Measurements from ENCODE around the gene ARHGEF19.
"Not testable (repeated sequence)": the region's sequence is repeated elsewhere in the genome, so short reads cannot be mapped to it uniquely, and the experiment has no call there.

ARHGEF19 gene

DNA sequence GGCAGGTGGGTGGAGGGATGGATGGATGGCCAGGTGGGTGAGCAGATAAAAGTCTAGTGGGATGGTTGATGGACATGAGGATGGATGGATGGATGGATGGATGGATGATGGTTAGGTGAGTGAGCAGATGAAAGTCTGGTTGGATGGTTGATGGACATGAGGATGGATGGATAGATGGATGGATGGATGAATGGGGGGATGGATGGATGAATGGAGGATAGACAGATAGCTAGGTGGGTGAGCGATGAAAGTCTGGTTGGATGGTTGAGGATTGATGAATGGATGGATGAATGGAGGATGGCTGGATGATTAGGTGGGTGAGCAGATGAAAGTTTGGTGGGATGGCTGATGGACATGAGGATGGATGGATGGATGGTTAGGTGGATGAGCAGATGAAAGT lies 9.0 kb upstream of the ARHGEF19 start:
- no peak for DNase-seq (ENCODE audit: low spot score)

GRCh38 chr1:16219968-16220500 lies 7.6 kb upstream of the ARHGEF19 start:
- DNase-seq (ENCODE audit: low spot score) = no peak

- no peak for DNase-seq (ENCODE audit: low spot score)
Measured at GRCh38 chr1:16218674-16219071, 6.2 kb upstream of the ARHGEF19 start.

DNA sequence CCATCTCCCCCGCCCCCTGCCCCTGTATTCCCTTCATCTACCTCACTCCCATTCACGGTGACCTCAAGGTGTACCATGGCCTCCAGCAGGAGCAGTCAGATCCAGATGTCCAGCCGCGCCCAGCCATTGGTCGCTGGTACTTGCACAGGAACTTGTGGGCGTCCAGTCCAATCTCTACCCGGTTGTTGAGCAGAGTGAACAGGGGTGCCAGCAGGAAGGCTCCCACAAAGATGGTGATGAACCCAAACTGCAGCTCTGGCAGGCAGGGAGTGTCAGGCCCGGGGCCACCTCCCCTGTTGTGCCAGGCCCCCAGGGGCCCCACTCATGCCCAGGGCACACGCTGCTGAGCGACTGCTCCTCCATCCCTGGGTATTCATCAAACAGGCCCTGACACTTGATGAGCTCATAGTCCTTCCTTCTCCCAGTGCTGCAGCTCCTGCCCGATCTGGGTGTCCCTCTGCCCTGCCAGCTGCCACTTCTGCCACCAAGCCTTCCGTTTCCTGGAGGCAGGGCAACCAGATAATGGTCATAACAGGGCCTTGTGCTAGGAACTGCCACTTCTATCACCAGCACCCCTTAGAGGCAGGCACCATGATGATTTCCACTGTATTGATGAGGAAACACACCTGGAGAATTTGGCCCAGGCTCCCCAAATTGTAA lies 5.7 kb upstream of the ARHGEF19 start:
- DNase-seq (ENCODE audit: low spot score) = no peak

DNA sequence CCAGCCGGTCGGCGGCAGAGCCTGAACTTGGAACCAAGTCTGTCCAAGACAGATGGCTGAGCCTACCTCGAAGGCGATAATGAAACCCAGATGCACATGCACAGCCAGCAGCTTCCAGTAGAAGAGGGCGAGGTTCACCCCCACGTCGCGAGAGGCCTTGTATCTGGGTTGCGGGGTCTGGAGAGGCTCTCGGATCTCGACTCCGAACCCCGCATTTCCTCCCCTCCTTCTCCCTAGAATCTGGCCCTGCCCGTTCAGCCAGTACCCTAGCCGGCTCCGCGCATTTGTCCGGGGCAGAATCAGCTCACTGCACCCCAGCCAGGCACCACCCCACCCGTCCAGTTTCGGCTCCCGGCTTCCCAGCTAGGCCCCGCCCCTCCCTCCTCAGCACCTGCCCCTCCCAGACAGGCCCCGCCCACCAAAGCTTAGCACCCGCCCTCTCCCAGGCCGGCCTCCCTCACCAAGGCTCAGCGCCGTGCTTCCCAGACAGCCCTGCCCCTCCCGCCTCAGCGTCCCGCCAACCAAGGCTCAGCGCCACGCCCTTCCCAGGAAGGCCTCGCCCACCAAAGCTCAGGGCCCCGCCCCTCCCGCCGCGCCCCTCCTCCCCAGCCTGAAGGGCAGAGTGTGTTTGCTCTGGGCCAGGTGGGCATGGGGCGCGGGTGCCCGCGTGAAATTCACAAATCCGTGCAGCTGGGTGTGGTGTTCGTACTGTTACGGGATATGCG lies 4.8 kb upstream of the ARHGEF19 start:
- DNase-seq (ENCODE audit: low spot score) = peak; percentile 96

GRCh38 chr1:16215882-16216753 lies 3.7 kb upstream of the ARHGEF19 start:
- DNase-seq (ENCODE audit: low spot score) = peak; percentile 53

GRCh38 chr1:16215240-16215639 lies 2.8 kb upstream of the ARHGEF19 start:
- DNase-seq (ENCODE audit: low spot score) = not testable (repeated sequence)

DNA sequence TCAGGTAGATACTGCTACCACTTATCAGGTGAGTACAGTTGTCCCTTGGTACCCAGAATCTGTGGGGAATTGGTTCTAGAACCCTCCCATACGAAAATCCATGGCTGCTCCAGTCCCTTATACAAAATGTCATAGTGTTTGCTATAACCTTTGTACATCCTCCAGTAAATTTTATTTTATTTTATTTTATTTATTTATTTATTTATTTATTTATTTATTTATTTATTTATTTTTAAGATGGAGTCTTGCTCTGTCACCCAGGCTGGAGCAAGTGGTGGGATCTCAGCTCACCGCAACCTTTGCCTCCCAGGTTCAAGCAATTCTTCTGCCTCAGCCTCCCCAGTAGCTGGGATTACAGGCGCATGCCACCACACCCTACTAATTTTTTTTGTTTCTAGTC lies 1.1 kb upstream of the ARHGEF19 start:
- not testable (repeated sequence) for DNase-seq (ENCODE audit: low spot score)

DNA sequence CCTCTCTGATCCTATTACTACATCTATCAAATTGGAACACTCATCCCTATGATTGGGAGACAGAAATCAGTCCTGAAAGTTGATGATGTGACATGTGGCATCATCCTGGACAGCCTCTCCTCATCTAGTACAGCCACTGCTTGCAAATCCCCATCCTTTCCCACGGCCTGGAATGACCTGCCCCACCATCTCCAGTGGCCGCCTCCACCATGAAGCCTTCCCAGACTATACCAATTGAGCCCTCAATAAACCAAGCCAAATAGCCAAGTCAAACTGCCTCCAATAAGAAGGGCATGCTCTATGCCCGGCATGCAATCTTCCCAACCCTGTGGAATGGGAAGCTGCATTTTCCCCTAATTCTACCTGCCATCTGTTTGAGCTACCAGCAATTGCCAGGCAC lies 561 bp upstream of the ARHGEF19 start:
- DNase-seq (ENCODE audit: low spot score) = no peak

- DNase-seq (ENCODE audit: low spot score) = no peak
Measured at GRCh38 chr1:16211824-16212223, 628 bp downstream of the ARHGEF19 start.

- DNase-seq (ENCODE audit: low spot score) = no peak
Measured at GRCh38 chr1:16210581-16210980, 1.9 kb downstream of the ARHGEF19 start.

DNA sequence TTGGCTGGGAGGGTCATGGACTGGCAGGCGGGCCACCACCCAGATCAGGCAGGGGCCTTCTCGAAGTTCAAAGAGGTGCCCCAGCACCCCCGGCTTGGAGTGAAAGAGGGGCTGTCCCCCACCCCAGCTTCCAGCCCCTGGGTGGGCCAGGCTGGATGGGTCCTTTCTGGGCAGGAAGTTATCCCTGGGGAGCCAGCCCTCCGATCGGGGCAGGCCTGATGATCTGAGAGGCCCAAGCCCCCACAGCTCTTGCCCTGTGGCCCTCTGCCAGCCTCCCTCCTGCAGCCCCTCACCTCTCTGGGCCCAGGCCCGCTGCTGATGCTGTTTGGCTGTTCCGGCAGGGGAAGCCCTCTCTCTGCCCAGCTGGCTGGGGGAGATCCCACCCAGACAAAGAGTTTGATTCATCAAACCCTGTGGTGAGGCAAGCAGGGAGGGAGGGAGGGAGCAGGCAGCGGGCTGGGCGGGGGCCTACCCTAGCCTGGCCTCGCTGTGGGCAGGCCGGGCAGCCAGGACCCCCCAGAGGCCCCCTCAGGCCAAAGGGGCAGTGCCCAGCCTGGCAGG lies 2.5 kb downstream of the ARHGEF19 start:
- DNase-seq (ENCODE audit: low spot score) = no peak

DNA sequence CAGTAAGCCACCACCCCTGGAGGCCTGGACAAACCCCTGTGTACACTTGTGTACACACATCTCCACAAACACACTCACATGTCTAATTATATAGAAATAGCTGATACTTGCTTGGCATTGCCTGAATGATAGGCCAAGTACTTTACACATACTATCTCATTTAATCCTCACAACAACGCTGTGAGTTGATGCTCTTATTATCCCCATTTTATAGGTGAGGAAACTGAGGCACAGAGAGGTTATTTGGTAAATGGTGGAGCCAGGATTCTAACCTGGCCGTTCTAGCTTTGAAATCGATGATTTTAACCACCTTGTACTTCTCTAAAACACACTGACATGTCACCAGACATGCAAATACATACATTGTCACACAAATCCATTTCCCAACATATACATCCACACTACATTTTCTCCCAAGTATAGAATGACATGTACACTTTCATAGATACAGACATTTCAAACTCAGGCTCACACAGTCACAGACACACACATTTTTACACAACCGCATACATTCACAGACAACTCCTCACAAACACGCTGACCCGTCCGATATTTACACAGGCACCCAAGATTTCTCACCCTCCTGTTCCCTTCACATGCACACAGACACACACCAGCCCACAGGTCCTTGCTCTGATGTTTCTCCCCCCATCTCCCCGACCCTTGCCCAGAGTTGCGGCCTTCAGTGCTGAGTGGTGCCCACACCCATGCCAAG lies 3.2 kb downstream of the ARHGEF19 start:
- DNase-seq (ENCODE audit: low spot score) = no peak

DNA sequence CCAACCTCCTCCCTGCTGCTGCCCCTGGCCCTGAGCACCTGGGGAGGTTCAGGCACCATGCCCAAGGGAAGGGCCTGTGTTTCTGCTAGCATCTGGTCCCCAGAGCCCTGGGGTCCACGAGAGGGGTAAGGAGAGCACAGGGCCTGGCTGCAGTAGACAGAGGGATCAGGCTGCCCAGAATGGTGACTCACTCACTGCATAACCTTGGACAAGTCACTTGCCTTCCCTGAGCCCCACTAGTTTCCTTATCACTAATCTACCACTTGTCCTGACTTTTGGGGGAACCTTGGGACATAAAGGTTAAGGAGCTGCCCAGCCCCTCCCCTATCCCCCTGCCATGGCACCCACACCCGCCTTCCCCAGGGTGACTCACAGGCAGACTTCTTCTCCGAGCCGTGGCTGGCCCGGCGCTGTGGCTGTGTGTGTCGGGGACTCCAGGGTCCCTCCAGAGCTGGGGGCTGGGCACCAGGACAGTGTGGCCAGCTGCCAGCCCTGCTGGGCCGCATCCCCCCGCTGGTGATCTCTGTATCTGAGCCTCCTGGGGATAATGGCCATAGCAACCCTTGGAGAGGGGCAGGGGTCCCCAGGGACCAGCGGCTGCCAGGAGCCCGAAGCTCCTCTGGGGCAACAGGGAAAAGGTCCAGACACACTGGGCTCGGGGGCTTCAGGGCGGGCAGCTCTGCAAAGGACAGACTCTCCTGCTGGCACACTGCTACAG lies 4.0 kb downstream of the ARHGEF19 start:
- no peak for DNase-seq (ENCODE audit: low spot score)

GRCh38 chr1:16207318-16208269 lies 4.9 kb downstream of the ARHGEF19 start:
- DNase-seq (ENCODE audit: low spot score) = no peak

- DNase-seq (ENCODE audit: low spot score) = peak; percentile 95
Measured at GRCh38 chr1:16206547-16207317, 5.7 kb downstream of the ARHGEF19 start.

DNA sequence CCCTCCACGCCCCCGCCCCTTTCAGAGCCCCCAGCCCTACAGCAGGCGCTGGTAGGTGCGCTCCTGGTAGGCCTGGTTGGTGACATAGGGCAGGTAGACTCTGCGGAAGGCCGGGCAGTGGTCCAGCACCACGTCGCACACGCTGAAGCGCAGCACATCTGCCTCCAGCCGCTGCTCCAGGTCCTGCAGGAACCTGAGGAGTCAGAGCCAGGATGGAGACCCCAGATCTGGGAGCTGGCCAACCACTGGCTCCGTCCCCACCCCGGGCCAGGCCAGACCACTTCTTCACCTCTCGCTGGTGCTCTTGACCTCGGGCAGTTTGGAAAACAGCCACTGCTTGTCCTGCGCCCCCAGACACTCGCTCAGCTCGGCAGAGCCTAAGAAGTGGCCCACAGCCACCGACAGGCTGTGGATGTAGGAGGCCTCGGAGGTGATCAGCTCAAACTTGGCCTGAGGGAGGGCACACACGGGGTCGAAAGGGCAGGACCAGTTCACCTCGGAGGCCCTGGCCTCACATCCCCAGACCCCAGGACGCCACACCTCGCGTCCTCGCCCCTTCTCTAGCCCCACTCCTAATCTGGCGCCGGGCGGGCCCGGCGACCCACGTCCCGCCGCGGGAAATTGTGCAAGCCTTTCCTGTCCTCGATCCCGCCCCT lies 6.4 kb downstream of the ARHGEF19 start:
- no peak for DNase-seq (ENCODE audit: low spot score)

- DNase-seq (ENCODE audit: low spot score) = no peak
Measured at GRCh38 chr1:16205334-16205671, 7.1 kb downstream of the ARHGEF19 start.
